Measurements from ENCODE around the gene ANKRD27.
"Not testable (repeated sequence)": the region's sequence is repeated elsewhere in the genome, so short reads cannot be mapped to it uniquely, and the experiment has no call there.

ANKRD27 gene

DNA sequence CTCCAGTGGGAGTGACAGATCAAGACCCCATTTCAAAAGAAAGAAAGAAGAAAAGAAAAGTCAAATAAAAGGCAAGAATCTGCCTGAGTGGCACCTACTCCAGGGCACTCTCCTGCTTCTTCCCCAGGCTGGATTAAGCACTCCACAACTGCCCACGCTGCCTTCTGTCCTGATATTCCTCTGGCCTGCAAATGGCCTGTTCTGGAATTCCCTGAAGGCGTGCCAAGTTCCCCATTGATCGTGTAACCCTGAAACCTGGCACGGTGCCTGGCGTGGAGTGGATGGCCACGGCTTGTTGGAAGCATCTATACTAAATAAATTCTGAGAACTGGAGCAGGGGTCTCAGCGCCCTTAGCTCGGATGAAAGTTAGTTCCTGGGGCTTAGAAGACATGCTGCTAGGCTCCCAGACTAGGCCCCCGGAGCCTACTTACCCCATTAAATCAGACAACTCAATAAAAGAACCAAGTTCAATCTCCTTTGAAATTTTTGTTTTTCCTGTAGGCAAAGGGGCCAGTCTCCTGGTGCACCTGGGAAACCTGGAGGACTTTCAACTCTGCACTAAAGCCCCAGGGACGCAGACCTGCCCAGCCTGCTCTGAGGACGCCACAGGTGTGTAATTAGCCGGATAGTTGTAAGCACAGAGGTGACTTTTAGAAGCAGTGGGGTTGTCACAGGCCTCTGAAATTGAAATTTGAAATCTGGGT is 21.9 kb downstream of the ANKRD27 start:
- DNase-seq (ENCODE audit: low read depth in 3 of 3), result no peak

DNA sequence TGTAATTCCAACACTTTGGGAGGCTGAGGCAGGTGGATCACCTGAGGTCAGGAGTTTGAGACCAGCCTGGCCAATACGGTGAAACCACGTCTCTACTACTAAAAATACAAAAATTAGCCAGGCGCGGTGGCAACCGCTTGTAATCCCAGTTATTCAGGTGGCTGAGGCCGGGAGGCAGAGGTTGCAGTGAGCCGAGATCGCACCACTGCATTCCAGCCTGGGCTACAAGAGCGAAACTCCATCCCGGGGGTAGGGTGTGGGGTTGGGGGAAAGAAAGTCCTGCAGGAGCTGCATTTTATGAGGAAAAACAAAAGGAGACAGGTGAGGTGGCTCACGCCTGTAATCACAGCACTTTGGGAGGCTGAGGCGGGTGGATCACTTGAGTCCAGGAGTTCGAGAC is 22.6 kb downstream of the ANKRD27 start:
- DNase-seq (ENCODE audit: low read depth in 3 of 3), result not testable (repeated sequence)

DNA sequence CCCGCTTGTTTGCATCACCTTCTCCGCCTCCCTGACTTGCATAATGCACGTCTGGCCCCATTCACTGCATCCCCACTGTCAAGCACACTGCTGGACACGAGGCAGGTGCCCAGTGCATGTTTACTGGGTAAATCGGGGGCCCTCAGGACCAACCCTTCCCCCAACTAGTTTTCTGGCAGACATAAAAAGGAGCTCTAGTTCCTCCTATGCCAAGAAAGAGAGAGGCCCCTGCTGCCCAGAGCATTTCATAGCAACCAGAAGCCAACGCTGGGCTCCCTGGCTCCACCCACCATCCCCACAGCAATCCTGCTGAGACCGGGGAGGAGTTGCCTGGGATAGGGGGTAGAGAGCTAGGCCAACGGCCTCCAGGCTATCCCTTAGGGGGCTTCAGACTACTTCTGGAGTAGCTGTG is 23.2 kb downstream of the ANKRD27 start:
- DNase-seq (ENCODE audit: low read depth in 3 of 3), result no peak

DNA sequence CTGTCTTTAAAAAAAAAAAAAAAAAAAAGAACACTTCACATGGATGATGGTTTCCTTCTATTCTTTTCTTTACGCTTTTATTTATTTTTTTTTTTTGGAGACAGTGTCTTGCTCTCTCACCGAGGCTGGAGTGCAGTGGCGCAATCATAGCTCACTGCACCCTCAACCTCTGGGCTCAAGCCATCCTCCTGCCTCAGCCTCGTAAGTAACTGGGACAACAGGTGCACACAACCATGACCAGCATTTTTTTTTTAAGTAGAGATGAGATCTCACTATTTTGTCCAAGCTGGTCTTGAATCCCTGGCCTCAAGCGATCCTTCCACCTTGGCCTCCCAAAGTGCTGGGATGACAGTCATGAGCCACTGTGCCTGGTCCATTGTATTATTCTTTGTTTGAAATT is 24.3 kb downstream of the ANKRD27 start:
- no peak for DNase-seq (ENCODE audit: low read depth in 3 of 3)

DNA sequence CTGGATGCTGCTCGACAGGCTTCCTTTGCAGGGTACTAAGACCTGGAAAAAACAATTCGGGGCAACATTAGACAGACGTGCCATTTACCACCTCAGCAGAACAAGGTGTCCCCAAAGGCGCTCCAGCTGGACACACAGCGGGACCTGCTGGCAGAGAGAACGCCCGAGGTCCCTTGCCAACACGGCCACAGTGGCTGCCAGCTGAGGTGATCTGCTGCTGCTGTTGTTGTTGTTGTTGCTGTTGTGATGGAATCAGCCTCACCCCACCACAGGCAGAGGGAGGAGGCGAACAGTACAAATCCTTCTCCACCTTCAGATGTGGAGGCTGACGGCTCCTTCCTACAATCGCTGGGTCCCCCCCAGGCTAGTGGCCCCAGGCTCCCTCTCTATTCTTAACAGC is 25.2 kb downstream of the ANKRD27 start:
- DNase-seq (ENCODE audit: low read depth in 3 of 3), result no peak

DNA sequence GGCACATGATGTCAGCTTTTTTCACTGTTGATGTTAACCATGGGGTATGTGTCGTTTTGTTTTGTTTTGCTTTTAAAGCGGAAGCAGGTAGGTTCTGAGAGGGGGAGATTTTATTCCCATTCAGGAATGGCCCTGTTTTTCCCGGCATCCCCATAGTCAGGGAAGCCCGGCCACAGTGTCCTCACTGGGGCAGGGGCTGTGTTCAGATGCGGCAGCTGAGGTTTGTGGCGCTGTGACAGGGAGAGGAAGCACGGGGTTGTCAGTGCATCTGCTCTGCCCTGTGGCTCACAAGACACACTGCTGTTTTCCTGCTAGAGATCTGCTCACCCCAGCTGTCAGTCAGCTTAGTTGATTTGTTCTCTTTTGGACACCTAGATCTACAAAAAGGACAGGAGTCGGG is 27.6 kb downstream of the ANKRD27 start:
- no peak for DNase-seq (ENCODE audit: low read depth in 3 of 3)

DNA sequence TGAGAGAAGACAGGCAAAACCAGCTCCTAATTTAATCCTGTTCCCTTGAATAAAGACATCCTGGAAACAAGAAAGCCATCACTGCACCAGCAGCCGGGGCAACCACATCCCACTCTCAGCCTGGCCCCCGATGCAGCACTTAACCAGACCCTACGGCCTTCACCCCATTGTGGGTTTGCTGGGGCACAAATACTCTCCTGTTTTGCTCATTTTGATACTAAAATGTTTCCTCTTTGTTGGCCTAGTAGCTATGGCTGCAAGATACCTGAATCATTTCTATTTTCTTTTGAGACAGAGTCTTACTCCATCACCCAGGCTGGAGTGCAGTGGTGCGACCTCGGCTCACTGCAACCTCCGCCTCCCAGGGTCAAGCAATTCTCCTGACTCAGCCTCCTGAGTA is 28.4 kb downstream of the ANKRD27 start:
- no peak for DNase-seq (ENCODE audit: low read depth in 3 of 3)

DNA sequence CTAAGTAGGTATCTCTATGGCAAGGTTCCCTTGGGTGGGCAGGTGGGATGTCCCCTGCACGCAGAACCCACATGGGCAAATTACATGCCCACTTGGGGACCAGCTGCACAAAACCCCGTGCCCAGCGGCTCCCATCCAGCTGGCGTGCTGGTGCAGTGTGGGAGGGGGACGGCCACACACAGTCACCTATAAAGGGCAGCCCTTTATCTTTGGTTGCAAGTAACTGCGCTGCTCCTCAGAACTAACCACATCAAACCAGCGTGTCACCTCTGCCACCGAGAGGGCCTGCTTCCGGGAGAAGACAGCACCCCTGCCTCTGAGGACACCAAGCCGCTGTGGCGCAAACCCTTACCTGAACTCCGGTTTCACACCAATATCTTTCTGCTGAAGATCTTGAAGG is 32.2 kb downstream of the ANKRD27 start:
- DNase-seq (ENCODE audit: low read depth in 3 of 3), result peak; percentile 28 to 60 (median 45)

DNA sequence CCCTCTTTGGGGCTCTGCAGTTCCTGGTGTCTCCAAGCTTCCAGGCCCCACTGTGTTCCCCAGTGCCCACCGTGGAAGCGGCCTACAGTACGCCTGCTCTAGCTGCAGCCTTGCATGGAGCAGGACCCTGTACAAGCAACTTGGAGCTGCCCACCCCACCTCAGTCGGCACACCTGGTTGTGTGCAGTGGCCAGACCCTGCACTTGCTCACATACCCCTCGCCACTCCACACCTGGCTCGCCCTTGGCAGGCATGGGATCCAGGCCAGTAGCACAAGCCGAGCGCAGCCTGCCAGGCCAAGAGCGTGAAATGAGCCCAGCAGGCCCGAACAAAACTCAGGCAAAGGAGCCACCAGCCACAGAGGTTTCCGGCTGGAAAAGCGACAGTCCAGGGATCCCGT is 36.4 kb downstream of the ANKRD27 start:
- no peak for DNase-seq (ENCODE audit: low read depth in 3 of 3)

DNA sequence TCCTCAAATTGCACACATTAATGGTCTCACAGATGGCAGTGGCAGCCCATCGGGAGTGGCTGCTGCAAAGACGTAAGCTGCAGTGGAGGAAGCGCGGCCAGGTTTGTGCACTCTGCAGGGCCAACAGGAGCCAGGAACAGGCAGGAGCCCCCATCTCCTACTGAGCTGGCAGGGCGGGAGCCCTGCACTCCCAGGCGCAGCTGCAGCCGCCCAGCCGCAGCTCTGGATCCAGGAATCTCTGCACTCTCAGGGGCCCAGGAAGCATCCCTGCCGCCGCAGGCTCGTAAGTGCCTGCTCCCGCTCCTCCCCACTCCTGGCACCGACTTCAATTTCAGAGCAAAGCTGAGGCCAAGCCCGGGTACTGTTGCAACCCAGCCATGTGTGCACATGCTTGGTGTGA is 37.5 kb downstream of the ANKRD27 start:
- DNase-seq (ENCODE audit: low read depth in 3 of 3), result no peak

DNA sequence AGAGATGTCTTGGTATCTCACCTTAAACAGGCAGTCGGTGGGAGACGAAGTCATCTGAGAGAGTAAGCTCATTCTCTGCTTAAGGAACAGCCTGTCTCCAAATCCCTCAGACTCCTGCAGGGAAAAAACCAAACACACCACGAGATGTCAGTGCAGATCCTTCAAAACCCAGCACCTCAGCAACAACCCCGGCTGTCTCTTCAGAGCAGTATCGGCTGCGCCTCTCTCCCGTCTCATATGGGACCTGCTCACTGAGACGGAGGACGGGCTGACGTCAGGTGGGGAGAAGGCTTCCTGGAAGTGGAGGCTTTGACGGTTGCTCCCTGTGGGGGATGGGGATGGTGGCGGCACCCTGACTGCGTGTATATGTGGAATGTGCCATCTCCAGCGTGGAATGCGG is 43.6 kb downstream of the ANKRD27 start:
- no peak for DNase-seq (ENCODE audit: low read depth in 3 of 3)

DNA sequence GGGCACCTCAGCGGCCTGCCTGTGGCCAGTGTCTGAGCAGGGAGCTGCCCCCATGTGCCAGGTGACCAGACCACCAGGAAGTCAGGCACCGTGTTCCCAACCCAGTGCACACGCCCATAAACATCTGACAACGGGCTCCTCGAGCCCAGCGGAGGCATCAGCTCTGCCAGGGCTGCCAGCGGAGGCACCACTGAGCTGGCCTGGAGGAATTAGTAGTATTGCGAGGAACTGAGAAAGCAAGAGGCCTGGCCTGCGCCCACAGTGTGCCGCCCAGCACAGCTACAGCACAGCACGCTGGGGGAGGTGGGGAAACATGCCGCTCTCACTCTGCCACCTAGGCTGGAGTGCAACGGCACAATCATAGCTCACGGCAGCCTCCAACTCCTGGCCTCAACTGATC is 44.6 kb downstream of the ANKRD27 start:
- DNase-seq (ENCODE audit: low read depth in 3 of 3), result no peak

DNA sequence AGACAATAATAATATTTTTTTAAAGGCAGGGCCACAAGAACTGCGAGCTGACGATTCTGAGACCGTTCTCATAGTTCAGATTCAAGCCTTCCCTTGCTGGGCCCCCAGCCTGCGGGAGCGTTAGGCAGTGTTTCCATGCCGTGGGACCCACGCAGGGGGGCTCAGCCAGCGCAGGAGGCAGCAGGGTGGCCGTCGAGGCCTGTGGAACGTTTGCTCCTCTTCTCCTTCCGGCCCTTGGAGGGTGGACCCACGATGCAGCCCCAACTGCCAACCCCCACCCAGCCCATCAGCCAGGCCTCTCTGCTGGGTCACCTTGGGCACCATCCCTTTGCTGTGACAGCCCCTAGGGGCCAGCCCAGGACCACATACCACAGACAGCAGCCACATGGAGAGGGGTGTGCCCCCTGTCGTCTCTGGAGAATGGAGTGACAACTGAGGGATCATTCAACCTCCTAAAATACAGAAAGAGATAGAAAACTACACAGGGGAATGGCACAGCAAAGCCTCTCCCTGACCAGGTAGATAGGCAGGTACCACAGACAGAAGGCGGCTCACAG is 47.2 kb downstream of the ANKRD27 start:
- DNase-seq (ENCODE audit: low read depth in 3 of 3), result no peak

DNA sequence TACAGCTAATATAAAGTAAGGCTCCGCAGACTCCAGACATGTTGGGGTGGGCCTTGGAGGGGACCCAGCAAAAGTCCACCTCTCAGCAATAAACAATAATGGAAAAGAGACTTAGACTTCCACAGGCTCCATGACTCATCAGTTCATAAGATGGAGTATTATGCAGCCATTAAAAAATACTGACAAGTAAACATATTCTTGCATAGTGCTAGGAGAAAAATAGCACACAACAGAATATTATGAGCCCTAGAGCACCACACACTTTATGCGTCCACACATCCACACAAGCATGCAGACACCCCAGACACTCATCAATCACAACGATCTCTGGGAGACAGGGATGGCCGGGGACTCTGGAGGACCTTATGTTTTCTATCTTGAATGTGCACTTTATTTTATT is 48.0 kb downstream of the ANKRD27 start:
- DNase-seq (ENCODE audit: low read depth in 3 of 3), result no peak

DNA sequence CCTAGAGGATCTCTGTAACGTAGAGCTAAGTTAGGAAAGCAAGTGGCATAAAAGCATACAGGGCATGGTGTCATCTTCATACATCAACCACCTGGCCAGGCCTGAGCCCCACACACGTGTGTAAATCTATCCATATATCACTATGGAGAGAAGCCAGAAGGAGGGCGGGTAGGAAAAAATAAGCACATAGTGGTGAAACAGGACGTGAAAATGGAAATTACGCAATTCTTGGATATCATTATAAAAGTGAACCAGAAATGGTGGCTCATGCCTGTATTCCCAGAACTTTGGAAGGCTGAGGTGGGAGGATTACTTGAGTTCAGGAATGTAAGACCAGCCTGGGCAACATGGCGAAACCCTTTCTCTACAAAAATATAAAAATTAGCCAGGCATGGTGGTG is 50.6 kb downstream of the ANKRD27 start:
- DNase-seq (ENCODE audit: low read depth in 3 of 3), result no peak

DNA sequence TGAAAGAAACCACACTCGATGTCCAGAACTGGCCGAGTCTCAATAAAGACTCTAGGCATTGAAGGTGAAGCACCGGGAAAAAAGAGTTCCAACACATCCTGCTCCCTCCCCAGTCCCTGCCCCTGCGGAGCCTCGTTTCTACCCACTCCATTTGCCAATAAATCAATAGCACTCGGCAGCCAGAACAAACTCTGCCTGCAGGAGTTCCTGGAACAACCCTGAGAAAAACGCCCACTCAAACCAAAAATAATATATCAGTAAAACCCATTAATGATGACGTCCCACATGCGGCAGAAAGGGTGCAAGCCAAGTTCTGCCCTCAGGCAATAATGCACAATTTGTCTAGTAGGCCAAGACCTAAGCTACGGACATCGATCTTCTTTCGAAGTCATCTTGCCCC is 53.0 kb downstream of the ANKRD27 start:
- DNase-seq (ENCODE audit: low read depth in 3 of 3), result no peak

DNA sequence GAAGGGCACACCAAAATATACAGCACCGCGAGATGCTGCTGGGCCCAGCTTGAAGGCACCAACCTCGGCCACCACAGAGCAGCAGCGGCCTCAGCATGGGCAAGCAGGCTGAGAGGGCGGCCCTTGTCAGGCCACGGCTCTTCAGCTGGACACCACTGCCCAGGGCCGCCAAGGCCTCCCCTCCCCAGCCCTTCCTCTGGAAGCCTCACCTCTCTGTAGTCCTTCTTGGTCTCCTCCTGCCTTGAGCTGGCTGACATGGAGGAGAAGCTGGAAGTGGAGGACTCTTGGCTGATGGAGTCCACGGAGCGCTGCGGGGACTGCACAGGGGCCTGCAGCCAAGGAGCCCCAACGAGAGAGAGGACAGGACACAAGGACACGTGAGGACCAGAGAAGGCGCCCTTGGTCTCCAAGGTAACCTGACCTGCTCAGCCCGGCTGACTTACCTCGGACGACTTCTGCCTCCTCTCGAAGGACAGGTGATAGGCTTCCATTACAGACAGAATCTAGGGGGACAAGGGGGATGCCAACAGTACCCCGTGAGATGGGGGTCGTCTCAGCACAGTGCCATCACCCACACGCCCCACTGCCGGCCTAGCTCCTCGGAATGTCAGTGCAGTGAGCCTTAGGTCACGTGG is 55.8 kb downstream of the ANKRD27 start:
- DNase-seq (ENCODE audit: low read depth in 3 of 3), result no peak

DNA sequence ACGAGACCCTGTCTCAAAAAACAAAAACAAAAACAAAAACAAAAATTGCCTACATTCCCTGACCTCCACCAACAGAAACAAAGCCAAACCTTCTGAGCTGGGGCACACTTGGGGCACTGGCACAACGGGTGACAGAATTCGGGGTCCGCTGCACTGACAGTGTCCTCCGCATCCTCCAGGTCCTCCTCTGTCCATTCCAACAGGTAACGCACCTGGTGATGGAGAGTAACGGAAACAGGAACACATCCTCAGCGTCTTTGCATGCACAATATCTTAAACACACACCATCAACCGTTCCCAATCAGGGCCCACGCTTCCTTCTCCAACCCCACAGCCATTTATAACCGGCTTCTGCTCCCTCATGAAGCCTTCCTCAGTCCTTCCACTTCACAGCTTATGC is 59.4 kb downstream of the ANKRD27 start:
- DNase-seq (ENCODE audit: low read depth in 3 of 3), result no peak

DNA sequence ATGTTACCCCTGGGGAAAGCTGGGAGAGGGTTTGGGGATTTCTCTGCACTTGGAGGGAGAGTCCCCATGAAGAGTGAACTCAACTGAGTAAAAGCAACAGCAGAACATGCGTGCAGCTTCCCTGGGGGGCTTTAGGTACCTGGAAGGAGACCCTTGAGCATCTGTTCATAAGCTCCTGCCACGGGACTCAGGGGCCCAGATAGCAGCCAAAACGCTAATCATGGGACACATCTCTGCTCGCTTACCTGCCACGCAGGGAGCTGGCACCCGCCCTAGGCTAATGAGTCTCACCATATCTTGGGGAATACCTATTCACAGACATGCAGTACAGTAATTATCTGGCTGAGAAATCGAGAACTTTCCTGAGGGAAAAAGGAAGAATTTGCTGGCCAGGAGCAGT is 60.1 kb downstream of the ANKRD27 start:
- DNase-seq (ENCODE audit: low read depth in 3 of 3), result no peak

DNA sequence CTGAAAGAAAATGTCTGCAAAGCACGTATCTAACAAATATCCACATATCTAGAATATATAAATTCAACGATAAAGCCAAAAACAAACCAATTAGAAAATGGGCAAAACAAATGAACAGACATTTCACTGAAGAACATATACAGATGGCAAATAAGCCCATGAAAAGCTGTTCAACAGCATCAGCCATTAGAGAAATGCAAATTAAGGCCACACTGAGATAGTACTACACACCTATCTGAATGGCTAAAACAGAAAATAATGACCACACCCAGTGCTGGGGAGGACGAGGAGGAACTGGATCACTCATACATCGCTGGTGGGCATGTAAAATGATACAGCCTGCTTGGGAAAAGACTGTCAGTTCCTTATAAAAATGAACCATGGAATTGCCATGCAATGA is 62.0 kb downstream of the ANKRD27 start:
- no peak for DNase-seq (ENCODE audit: low read depth in 3 of 3)

DNA sequence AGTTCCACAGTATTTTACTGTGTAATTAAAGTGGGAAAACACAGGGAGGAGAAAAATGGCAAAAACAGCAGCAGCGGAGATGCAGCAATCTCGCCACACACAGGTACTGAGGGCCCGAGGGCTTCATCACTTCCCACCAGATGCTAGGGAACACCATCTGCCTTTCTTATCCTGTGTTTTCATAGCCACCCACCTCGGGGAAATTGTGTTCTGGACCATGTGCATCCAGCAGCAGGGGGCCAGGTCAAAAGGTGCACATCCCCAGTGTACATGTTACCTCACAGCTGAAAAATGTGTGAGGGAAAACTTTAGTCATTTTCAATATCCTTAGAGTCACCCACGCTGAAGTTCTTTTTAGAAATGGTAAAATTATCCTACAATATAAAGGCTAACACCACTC is 63.8 kb downstream of the ANKRD27 start:
- no peak for DNase-seq (ENCODE audit: low read depth in 3 of 3)

DNA sequence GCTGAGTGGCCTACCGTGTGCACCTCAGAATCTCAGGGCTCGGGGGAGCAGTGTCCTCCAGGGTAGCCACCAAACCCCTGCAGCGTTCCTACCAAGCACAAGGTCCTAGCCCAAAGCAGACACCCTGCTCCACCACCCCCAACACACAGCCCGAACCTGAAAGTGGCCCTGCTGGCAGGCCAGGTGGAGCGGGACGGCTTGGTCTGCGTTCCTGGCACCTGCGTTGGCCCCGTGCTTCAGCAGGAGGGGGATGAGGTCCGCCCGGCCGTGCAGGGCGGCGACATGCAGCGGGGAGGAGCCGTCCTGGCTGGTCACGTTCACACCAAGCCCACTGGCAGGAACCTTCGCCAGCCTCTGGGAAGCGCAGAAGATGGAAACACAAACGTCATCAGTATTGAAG is 67.5 kb downstream of the ANKRD27 start:
- DNase-seq (ENCODE audit: low read depth in 3 of 3), result no peak

DNA sequence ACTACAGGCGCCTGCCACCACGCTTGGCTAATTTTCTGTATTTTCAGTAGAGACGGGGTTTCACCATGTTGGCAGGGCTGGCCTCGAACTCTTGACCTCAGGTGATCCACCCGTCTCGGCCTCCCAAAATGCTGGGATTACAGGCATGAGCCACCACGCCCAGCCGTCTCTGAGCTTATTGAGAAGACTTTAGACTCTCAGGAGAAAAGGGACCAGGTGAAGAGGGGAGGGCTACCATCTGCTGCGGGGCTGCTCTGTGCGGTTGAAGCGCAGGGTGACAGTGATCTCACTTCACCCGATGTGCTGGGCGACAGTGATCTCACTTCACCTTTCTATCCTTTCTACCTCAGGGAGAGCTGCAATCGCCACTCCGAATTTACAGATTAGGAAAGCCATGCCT is 68.7 kb downstream of the ANKRD27 start:
- DNase-seq (ENCODE audit: low read depth in 3 of 3), result no peak

DNA sequence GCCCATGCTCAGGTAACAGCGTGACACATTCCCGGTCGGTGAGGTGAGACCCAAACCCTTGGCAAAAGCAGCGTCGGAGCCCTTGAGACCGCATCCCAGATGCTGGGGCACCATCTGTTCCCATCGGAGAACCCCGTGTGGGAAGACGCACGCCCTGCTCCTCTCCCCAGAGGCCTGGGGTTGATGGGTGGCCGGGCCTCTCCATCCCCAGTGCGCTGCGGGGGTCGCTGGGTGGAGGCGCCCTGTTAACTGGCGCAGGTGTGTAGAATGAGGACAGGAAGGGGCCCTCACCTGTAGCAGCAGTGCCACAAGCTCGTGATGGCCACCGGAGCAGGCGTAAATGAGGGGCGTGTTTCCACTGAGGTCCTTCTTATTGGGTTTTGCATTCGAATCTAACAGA is 69.4 kb downstream of the ANKRD27 start:
- DNase-seq (ENCODE audit: low read depth in 3 of 3), result no peak

Measured in stimulated activated CD4-positive, alpha-beta T cell treated with anti-CD3 and anti-CD28 coated beads, TNF-alpha, amount 100 ng/mL, for 48 hours (primary cell).